ENCODE measurements around the gene MBP.
"Not testable (repeated sequence)": the region's sequence is repeated elsewhere in the genome, so short reads cannot be mapped to it uniquely, and the experiment has no call there.

MBP gene

GRCh38 chr18:76959605-76960004, 173.0 kb downstream of the MBP start:
- no peak for DNase-seq

- DNase-seq, result peak; percentile 71
These were observed 173.8 kb downstream of the MBP start for GRCh38 chr18:76958692-76959341.

GRCh38 chr18:76957384-76958355, 174.9 kb downstream of the MBP start:
- DNase-seq, result no peak

- no peak for DNase-seq
These were observed 175.9 kb downstream of the MBP start for GRCh38 chr18:76956648-76957047.

- DNase-seq, result no peak
These were observed 176.9 kb downstream of the MBP start for GRCh38 chr18:76955524-76956170.

GRCh38 chr18:76953583-76954233, 178.9 kb downstream of the MBP start:
- peak; percentile 49 for DNase-seq

GRCh38 chr18:76953156-76953555, 179.4 kb downstream of the MBP start:
- DNase-seq, result no peak

- DNase-seq, result no peak
These were observed 179.8 kb downstream of the MBP start for GRCh38 chr18:76952747-76953146.

- no peak for DNase-seq
These were observed 180.9 kb downstream of the MBP start for GRCh38 chr18:76951456-76952247.

GRCh38 chr18:76948345-76948744, 184.2 kb downstream of the MBP start:
- no peak for DNase-seq

GRCh38 chr18:76944346-76944745, 188.2 kb downstream of the MBP start:
- DNase-seq, result not testable (repeated sequence)

- DNase-seq, result no peak
These were observed 188.8 kb downstream of the MBP start for GRCh38 chr18:76943542-76944339.

- DNase-seq, result no peak
These were observed 191.3 kb downstream of the MBP start for GRCh38 chr18:76941284-76941683.

- DNase-seq, result no peak
These were observed 194.0 kb downstream of the MBP start for GRCh38 chr18:76938619-76939018.

- DNase-seq, result no peak
These were observed 195.0 kb downstream of the MBP start for GRCh38 chr18:76937597-76937996.

GRCh38 chr18:76936877-76937276, 195.7 kb downstream of the MBP start:
- DNase-seq, result no peak

- no peak for DNase-seq
These were observed 196.8 kb downstream of the MBP start for GRCh38 chr18:76935722-76936337.

GRCh38 chr18:76932026-76932819, 200.4 kb downstream of the MBP start:
- DNase-seq, result no peak

- no peak for DNase-seq
These were observed 201.4 kb downstream of the MBP start for GRCh38 chr18:76931171-76931570.
